ENCODE measurements around the gene SCO2. TPM values are rescaled to one million over a fixed set of nuclear protein-coding genes. Genes with fewer than 3 reads are reported as not detected.
"Not testable (repeated sequence)": the region's sequence is repeated elsewhere in the genome, so short reads cannot be mapped to it uniquely, and the experiment has no call there.

Gene SCO2
- total and polyA plus RNA-seq, 2 donors: 0.79 to 3.3 TPM

- Histone ChIP-seq H3K4me1 (ENCODE audit: insufficient read depth) (no peaks in the 10 kb centered on the region), H3K27ac (ENCODE audit: low read depth) (no peak overlapping the region), H3K4me3 (ENCODE audit: low read depth, low read length) (no peak overlapping the region), H3K36me3 (ENCODE audit: insufficient read depth) (peaks cover 7% of the 10 kb centered on the region)
- no peak for DNase-seq (ENCODE audit: extremely low spot score)
- WGBS: 77% methylated on average over 25 of the region's 25 CpGs
These were observed 1.4 kb downstream of the SCO2 start for GRCh38 chr22:50523806-50524675.

GRCh38 chr22:50523458-50523805 is 2.0 kb downstream of the SCO2 start:
- Histone ChIP-seq H3K27ac (ENCODE audit: low read depth) (no peak overlapping the region), H3K4me1 (ENCODE audit: insufficient read depth) (no peaks in the 10 kb centered on the region), H3K4me3 (ENCODE audit: low read depth, low read length) (no peak overlapping the region), H3K36me3 (ENCODE audit: insufficient read depth) (peaks cover 7% of the 10 kb centered on the region)
- no peak for DNase-seq (ENCODE audit: extremely low spot score)
- WGBS: 92% methylated on average over 16 of the region's 16 CpGs

DNA sequence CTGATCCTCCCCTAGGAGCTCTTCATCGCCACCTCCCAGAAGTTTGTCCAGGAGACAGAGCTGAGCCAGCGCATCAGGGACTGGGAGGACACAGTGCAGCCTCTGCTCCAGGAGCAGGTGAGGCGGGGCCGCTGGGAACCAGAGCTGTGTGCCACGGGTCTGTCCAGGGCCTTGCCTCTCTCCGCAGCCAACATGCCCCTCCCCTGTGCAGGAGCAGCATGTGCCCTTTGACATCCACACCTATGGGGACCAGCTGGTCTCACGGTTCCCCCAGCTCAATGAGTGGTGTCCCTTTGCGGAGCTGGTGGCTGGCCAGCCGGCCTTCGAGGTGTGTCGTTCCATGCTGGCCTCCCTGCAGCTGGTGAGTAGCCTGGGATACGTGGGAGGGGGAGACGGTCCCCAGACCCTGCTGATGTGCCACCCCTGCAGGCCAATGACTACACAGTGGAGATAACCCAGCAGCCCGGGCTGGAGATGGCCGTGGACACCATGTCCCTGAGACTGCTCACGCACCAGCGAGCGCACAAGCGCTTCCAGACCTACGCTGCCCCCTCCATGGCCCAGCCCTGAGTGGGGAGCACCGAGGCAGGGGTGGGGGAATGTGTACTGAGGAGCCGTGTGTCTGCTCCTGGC is 2.5 kb downstream of the SCO2 start:
- WGBS: 87% methylated on average over 22 of the region's 22 CpGs
- Histone ChIP-seq H3K27ac (ENCODE audit: low read depth) (no peak overlapping the region), H3K4me3 (ENCODE audit: low read depth, low read length) (no peak overlapping the region), H3K4me1 (ENCODE audit: insufficient read depth) (no peaks in the 10 kb centered on the region), H3K36me3 (ENCODE audit: insufficient read depth) (peaks cover 7% of the 10 kb centered on the region)
- no peak for DNase-seq (ENCODE audit: extremely low spot score)

GRCh38 chr22:50522208-50522805 is 3.1 kb downstream of the SCO2 start:
- Histone ChIP-seq H3K27ac (ENCODE audit: low read depth) (no peak overlapping the region), H3K4me3 (ENCODE audit: low read depth, low read length) (no peak overlapping the region), H3K36me3 (ENCODE audit: insufficient read depth) (peaks cover 7% of the 10 kb centered on the region), H3K4me1 (ENCODE audit: insufficient read depth) (no peaks in the 10 kb centered on the region)
- WGBS: 91% methylated on average over 15 of the region's 15 CpGs
- DNase-seq (ENCODE audit: extremely low spot score): no peak

DNA sequence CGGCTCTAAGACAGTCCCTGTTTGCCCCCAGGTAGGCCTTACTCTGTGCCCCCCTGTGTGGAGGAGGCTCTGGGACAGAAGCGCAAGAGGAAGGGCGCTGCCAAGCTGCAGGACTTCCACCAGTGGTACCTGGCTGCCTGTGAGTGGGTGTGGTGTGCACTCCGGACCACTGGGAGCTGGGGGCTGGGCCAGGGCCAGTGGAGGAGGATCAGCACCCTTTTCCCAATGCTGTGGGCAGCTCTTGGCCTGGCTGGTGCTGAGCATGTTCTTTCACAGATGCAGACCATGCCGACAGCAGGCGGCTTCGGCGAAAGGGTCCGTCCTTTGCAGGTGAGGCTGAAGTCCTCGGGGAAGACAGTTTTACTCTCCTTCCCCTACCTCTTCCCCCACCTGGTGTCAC is 3.7 kb downstream of the SCO2 start:
- no peaks in the 10 kb centered on the region for H3K4me1 ChIP-seq (ENCODE audit: insufficient read depth)
- DNase-seq (ENCODE audit: extremely low spot score): no peak
- H3K36me3 ChIP-seq (ENCODE audit: insufficient read depth): peaks cover 7% of the 10 kb centered on the region
- no peak overlapping the region for H3K27ac ChIP-seq (ENCODE audit: low read depth)
- no peak overlapping the region for H3K4me3 ChIP-seq (ENCODE audit: low read depth, low read length)
- 93% methylated on average over 10 of the region's 10 CpGs for WGBS

GRCh38 chr22:50520826-50521453 is 4.5 kb downstream of the SCO2 start:
- 93% methylated on average over 13 of the region's 13 CpGs for WGBS
- H3K4me1 ChIP-seq (ENCODE audit: insufficient read depth): no peaks in the 10 kb centered on the region
- no peak for DNase-seq (ENCODE audit: extremely low spot score)
- H3K27ac ChIP-seq (ENCODE audit: low read depth): no peak overlapping the region
- peaks cover 7% of the 10 kb centered on the region for H3K36me3 ChIP-seq (ENCODE audit: insufficient read depth)
- no peak overlapping the region for H3K4me3 ChIP-seq (ENCODE audit: low read depth, low read length)

- H3K4me1 ChIP-seq (ENCODE audit: insufficient read depth); H3K36me3 ChIP-seq (ENCODE audit: insufficient read depth): not testable (repeated sequence)
- WGBS: 98% methylated on average over 8 of the region's 8 CpGs
These were observed 5.2 kb downstream of the SCO2 start for GRCh38 chr22:50520184-50520583.

GRCh38 chr22:50519151-50519550 is 6.2 kb downstream of the SCO2 start:
- H3K27ac ChIP-seq (ENCODE audit: low read depth): no peak overlapping the region
- H3K36me3 ChIP-seq (ENCODE audit: insufficient read depth): peaks cover 7% of the 10 kb centered on the region
- no peak for DNase-seq (ENCODE audit: extremely low spot score)
- no peaks in the 10 kb centered on the region for H3K4me1 ChIP-seq (ENCODE audit: insufficient read depth)
- WGBS: 96% methylated on average over 8 of the region's 8 CpGs
- H3K4me3 ChIP-seq (ENCODE audit: low read depth, low read length): no peak overlapping the region

More at GRCh38 chr22:50520184-50520583, 5.2 kb downstream of the SCO2 start:
- DNase-seq (ENCODE audit: extremely low spot score); H3K4me3 ChIP-seq (ENCODE audit: low read depth, low read length); H3K27ac ChIP-seq (ENCODE audit: low read depth): not testable (repeated sequence)

- Histone ChIP-seq H3K4me3 (ENCODE audit: low read depth, low read length) (no peak overlapping the region), H3K27ac (ENCODE audit: low read depth) (no peak overlapping the region), H3K4me1 (ENCODE audit: insufficient read depth) (no peaks in the 10 kb centered on the region), H3K36me3 (ENCODE audit: insufficient read depth) (peaks cover 7% of the 10 kb centered on the region)
- no peak for DNase-seq (ENCODE audit: extremely low spot score)
- 94% methylated on average over 7 of the region's 7 CpGs for WGBS
These were observed 6.8 kb downstream of the SCO2 start for GRCh38 chr22:50518606-50519005.

DNA sequence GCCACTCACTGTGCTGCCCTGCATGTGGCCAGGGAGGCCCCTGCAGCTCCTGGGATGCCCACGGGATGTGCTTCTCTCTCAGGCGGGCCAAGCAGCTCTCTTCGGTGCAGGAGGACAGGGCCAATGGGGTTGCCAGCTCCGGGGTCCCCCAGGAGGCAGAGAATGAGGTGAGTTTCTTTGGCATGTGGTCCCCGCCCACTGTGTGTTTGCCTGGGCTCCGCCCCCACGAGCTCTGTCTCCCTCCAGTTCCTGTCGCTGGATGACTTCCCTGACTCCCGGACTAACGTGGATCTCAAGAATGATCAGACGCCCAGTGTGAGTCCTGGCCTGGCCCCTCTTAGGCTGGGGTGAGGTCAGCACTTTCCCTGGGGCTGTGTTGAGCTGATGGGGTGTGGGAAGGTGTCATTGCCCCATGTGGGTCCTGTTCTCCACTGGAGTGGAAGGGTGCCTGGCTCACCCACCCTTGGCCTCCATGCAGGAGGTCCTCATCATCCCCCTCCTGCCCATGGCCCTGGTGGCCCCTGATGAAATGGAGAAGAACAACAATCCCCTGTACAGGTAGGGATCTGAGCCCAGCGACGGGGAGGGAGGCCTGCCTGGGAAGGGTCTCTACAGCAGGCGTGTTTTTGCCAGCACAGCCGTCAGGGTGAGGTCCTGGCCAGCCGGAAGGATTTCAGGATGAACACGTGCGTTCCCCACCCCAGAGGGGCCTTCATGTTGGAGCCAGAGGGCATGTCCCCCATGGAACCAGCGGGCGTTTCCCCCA is 7.7 kb downstream of the SCO2 start:
- no peak for DNase-seq (ENCODE audit: extremely low spot score)
- peaks cover 7% of the 10 kb centered on the region for H3K36me3 ChIP-seq (ENCODE audit: insufficient read depth)

GRCh38 chr22:50516891-50517290 is 8.5 kb downstream of the SCO2 start:
- H3K36me3 ChIP-seq (ENCODE audit: insufficient read depth): peaks cover 6% of the 10 kb centered on the region
- no peak overlapping the region for H3K4me3 ChIP-seq (ENCODE audit: low read depth, low read length)
- H3K27ac ChIP-seq (ENCODE audit: low read depth): no peak overlapping the region
- DNase-seq (ENCODE audit: extremely low spot score): no peak
- 81% methylated on average over 16 of the region's 16 CpGs for WGBS
- H3K4me1 ChIP-seq (ENCODE audit: insufficient read depth): no peaks in the 10 kb centered on the region

More for the DNA sequence above, 7.7 kb downstream of the SCO2 start:
- WGBS: 90% methylated on average over 20 of the region's 20 CpGs
- no peak overlapping the region for H3K27ac ChIP-seq (ENCODE audit: low read depth)
- H3K4me1 ChIP-seq (ENCODE audit: insufficient read depth): no peaks in the 10 kb centered on the region
- H3K4me3 ChIP-seq (ENCODE audit: low read depth, low read length): no peak overlapping the region

DNA sequence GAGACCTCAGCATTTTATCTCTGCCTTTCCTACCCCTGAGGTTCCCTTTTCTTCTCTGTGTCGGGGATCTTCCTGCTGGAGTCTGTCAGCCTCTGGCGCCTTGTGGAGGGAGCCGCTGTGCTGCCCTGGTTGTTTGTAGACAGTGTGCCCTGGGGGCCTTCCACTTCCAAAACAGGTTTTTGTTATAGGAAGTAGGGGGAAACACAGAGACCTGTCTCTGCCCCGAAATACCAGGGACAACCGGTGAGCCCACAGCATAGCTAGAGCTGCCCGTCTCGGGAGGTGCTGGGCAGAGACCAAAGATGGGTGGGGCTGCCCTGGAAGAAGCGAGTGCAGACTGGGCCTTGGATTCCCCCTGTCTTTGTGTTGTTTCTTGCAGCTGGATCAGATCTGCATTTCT is 9.3 kb downstream of the SCO2 start:
- no peaks in the 10 kb centered on the region for H3K4me1 ChIP-seq (ENCODE audit: insufficient read depth)
- 82% methylated on average over 8 of the region's 8 CpGs for WGBS
- H3K36me3 ChIP-seq (ENCODE audit: insufficient read depth): no peaks in the 10 kb centered on the region
- no peak for DNase-seq (ENCODE audit: extremely low spot score)
- H3K4me3 ChIP-seq (ENCODE audit: low read depth, low read length): no peak overlapping the region
- no peak overlapping the region for H3K27ac ChIP-seq (ENCODE audit: low read depth)

DNA sequence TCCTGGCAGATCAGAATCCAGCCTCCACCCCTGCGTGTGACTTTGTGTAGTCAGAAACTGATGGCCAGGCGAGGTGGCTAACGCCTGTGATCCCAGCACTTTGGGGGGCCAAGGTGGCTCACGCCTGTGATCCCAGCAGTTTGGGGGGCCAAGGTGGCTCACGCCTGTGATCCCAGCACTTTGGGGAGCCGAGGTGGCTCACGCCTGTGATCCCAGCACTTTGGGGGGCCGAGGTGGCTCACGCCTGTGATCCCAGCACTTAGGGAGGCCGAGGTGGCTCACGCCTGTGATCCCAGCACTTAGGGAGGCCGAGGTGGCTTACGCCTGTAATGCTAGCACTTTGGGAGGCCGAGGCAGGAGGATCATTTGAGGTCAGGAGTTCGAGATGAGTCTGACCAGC is 12.2 kb downstream of the SCO2 start:
- WGBS: 95% methylated on average over 15 of the region's 15 CpGs
- H3K36me3 ChIP-seq (ENCODE audit: insufficient read depth): no peaks in the 10 kb centered on the region
- no peak overlapping the region for H3K4me3 ChIP-seq (ENCODE audit: low read depth, low read length)
- no peak overlapping the region for H3K27ac ChIP-seq (ENCODE audit: low read depth)
- no peaks in the 10 kb centered on the region for H3K4me1 ChIP-seq (ENCODE audit: insufficient read depth)
- DNase-seq (ENCODE audit: extremely low spot score): no peak
